ENCODE data around the gene LCE2D.

LCE2D gene

DNA sequence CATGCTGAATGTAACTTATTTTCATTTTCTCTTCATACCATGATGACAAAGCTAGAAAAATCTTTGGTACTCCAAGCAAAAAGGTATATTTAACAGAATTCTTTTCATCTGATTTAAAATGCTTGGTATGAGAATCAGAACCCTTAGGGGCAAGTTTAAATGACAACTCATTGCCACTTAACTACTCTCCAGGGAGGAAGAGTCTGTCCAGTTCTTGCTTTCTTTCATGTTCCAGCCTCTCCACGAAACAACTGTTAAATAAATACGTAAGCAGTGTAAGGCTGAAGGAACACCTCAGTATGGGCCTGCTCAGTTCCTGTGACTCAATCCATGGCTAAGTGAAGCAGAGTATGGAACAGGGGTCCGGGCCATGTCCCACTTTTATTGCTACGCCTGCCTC lies 36.6 kb downstream of the LCE2D start:
- Histone ChIP-seq H3F3A (ENCODE audit: insufficient read depth, low read length) (no peaks in the 10 kb centered on the region), H3K4me3 (ENCODE audit: low read length) (no peak overlapping the region), H3K9me2 (replicated peaks; ENCODE audit: insufficient read depth, low read length) (no peaks in the 10 kb centered on the region), H3K36me3 (replicated peaks; ENCODE audit: insufficient read depth, low read length) (no peaks in the 10 kb centered on the region), H3K4me2 (ENCODE audit: low read depth, low read length) (no peak overlapping the region), H4K20me1 (ENCODE audit: insufficient read depth, low read length) (no peaks in the 10 kb centered on the region), H3K4me1 (ENCODE audit: low read length) (no peaks in the 10 kb centered on the region), H3K9ac (ENCODE audit: low read length) (no peak overlapping the region), H3K27me3 (replicated peaks; ENCODE audit: insufficient read depth, low read length) (no peaks in the 10 kb centered on the region), H3K9me3 (replicated peaks; ENCODE audit: insufficient read depth, low read length) (no peaks in the 10 kb centered on the region), H3K27ac (ENCODE audit: low read length) (no peak overlapping the region), H3K79me2 (ENCODE audit: low read length) (no peaks in the 10 kb centered on the region), H2AFZ (ENCODE audit: low read length) (no peak overlapping the region)
- TF ChIP-seq EZH2phosphoT487 (IDR thresholded peaks at IDR 0.05; ENCODE audit: low read length) (no peak), CTCF (IDR thresholded peaks at IDR 0.05; ENCODE audit: low read length) (no peak), EZH2 (optimal IDR thresholded peaks at IDR 0.05; ENCODE audit: low read depth, low read length) (no peak)
- no peak for DNase-seq

DNA sequence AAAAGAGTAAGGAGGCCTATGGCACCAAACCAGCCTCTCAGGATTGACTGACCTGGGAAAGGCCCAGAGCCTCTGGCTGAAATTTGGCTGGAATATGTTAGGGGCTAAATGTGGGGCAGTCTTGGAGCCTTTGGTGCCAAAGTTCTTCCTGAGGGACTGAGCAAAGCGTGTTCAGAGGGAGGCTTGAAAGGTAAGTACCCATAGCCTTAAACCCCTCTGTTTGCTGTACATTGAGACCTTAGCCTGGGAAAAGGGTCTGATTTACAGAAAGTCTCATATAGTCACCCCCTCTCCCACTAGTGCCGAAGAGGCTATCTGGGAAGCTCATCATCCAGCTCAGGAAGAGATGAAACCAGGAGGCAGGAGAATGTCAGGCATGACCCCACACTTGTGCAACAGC lies 44.7 kb downstream of the LCE2D start, which contains the start of gene LCE4A:
LCE4A (plus strand) TSS at position 301 of the 400 bp plus-strand sequence. CDS start 916 bp downstream, outside the sequence.
- Histone ChIP-seq H3F3A (ENCODE audit: insufficient read depth, low read length) (no peaks in the 10 kb centered on the region), H3K27ac (ENCODE audit: low read length) (no peak within 1 kb of the TSS), H3K36me3 (replicated peaks; ENCODE audit: insufficient read depth, low read length) (no peaks in the 10 kb centered on the region), H3K27me3 (replicated peaks; ENCODE audit: insufficient read depth, low read length) (no peaks in the 10 kb centered on the region), H3K4me1 (ENCODE audit: low read length) (no peaks in the 10 kb centered on the region), H4K20me1 (ENCODE audit: insufficient read depth, low read length) (no peaks in the 10 kb centered on the region), H3K9me2 (replicated peaks; ENCODE audit: insufficient read depth, low read length) (no peaks in the 10 kb centered on the region), H3K4me3 (ENCODE audit: low read length) (no peak within 1 kb of the TSS), H2AFZ (ENCODE audit: low read length) (no peak within 1 kb of the TSS), H3K9ac (ENCODE audit: low read length) (no peak within 1 kb of the TSS), H3K9me3 (replicated peaks; ENCODE audit: insufficient read depth, low read length) (no peaks in the 10 kb centered on the region), H3K4me2 (ENCODE audit: low read depth, low read length) (no peak within 1 kb of the TSS), H3K79me2 (ENCODE audit: low read length) (no peaks in the 10 kb centered on the region)
- TF ChIP-seq EZH2phosphoT487 (IDR thresholded peaks at IDR 0.05; ENCODE audit: low read length) (no peak), EZH2 (optimal IDR thresholded peaks at IDR 0.05; ENCODE audit: low read depth, low read length) (no peak), CTCF (IDR thresholded peaks at IDR 0.05; ENCODE audit: low read length) (no peak)
- no peak for DNase-seq
